Measurements from ENCODE around the gene POLL. TPM values are rescaled to one million over a fixed set of nuclear protein-coding genes. Genes with fewer than 3 reads are reported as not detected.

POLL gene
- total RNA-seq, 1 donor from 2014 or later = 36.9 TPM

DNA sequence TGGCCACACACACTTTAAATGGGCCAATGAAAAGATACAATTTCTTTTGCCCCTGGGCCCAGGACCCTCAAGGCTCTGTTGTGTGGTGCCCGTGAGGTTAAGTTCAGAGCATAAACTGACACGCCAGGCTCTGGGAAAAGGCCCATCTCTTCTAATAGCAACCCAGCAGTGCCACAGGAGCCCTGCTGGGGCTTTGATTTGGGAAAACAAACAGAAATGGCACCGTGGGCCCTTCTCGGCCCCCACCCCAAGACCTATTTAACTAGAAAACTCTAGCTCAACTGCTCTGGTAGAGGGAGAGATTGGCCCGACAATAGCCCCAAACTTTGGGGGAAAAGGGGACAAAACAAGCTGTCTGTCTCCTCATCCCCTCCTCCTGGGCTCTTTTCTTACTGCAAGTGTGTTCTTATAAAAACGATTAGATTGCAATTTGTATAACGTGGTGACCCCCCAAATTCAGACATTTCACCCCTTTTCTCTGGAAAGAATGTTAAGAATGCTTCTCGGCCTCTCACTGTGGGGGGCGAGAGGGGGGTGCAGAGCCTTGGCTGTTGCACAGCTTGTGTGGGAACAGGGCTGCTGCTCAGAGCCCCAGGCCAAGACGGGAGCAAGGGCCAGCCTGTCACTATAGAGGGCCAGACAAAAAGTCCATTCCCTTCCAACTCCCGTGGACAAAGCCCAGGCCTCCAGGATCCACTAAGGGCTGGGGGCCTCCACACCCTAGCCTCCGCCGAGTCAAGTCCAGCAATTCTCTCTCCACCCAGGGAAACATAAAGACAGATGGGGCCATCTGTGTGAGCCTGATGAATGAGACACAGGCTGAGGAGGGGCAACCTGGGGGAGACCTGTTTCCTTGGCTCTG lies 26.8 kb upstream of the POLL start:
- intact Hi-C loops (cut with DNase I) = no loop called here
- Histone ChIP-seq H3K27me3 (ENCODE audit: low read depth) (no peaks in the 10 kb centered on the region), H3K4me3 (no peak overlapping the region), H3K36me3 (peaks cover 67% of the 10 kb centered on the region), H3K9me3 (no peaks in the 10 kb centered on the region), H3K4me1 (no peaks in the 10 kb centered on the region), H3K27ac (no peak overlapping the region)
- TF ChIP-seq, protein P1, sequence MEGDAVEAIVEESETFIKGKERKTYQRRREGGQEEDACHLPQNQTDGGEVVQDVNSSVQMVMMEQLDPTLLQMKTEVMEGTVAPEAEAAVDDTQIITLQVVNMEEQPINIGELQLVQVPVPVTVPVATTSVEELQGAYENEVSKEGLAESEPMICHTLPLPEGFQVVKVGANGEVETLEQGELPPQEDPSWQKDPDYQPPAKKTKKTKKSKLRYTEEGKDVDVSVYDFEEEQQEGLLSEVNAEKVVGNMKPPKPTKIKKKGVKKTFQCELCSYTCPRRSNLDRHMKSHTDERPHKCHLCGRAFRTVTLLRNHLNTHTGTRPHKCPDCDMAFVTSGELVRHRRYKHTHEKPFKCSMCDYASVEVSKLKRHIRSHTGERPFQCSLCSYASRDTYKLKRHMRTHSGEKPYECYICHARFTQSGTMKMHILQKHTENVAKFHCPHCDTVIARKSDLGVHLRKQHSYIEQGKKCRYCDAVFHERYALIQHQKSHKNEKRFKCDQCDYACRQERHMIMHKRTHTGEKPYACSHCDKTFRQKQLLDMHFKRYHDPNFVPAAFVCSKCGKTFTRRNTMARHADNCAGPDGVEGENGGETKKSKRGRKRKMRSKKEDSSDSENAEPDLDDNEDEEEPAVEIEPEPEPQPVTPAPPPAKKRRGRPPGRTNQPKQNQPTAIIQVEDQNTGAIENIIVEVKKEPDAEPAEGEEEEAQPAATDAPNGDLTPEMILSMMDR (IDR thresholded peaks at IDR 0.05) = no peak
- ATAC-seq (no peak), DNase-seq (no peak)

DNA sequence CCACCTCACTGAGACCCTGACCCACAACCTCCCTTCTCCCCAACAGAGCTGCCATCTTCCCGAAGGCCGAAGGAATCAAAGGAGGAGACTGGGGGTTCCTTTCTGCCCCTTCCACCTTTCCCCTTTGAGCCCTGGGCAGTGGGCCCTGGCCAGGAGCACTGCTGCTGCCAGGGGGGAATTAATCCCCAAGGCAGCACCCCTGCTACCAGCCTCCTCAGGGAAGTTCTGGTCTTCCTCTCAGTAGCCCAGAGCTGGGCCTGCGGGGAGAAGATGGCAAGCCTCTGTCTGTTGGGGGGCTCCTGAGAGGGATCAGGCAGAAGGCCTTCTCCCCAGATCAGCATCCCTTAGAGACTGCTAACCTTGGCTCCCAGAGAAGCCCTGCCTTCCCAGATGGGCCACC lies 25.6 kb upstream of the POLL start:
- Histone ChIP-seq H3K36me3 (peaks cover 67% of the 10 kb centered on the region), H3K4me1 (no peaks in the 10 kb centered on the region), H3K4me3 (no peak overlapping the region), H3K27ac (no peak overlapping the region), H3K9me3 (no peaks in the 10 kb centered on the region), H3K27me3 (ENCODE audit: low read depth) (no peaks in the 10 kb centered on the region)
- intact Hi-C loops (cut with DNase I) = no loop called here
- ATAC-seq = no peak
- TF ChIP-seq, protein P1 (IDR thresholded peaks at IDR 0.05) = no peak
- DNase-seq = no peak

DNA sequence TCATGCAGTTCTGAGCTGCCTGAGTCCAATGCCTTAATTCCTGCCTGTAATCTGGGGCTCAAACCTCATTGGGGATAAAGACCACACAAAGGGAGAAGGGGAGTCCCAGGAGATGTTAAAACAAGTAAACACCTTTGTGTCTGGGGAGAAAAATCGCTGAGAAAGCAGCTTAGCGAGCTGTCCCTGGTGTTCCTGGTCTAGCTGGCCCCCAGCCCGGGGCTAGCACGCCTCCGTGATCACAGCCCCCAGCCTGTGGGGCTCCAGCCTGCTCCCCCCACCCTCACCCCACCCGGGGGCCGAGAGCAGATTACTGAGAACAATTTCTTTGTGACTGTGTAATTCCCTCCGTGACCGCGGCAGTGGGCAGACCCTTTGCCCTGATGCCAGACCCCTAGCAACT lies 24.8 kb upstream of the POLL start:
- no peak overlapping the region for H3K27ac ChIP-seq
- H3K9me3 ChIP-seq = no peaks in the 10 kb centered on the region
- peaks cover 68% of the 10 kb centered on the region for H3K36me3 ChIP-seq
- no peak for DNase-seq
- intact Hi-C loops (cut with DNase I) = no loop called here
- H3K4me3 ChIP-seq = no peak overlapping the region
- TF ChIP-seq, protein P1 (IDR thresholded peaks at IDR 0.05) = no peak
- H3K27me3 ChIP-seq (ENCODE audit: low read depth) = no peaks in the 10 kb centered on the region
- H3K4me1 ChIP-seq = no peaks in the 10 kb centered on the region
- ATAC-seq = no peak

GRCh38 chr10:101612086-101612485 lies 24.0 kb upstream of the POLL start:
- Histone ChIP-seq H3K36me3 (peaks cover 69% of the 10 kb centered on the region), H3K9me3 (no peaks in the 10 kb centered on the region), H3K27ac (no peak overlapping the region), H3K4me3 (no peak overlapping the region), H3K27me3 (ENCODE audit: low read depth) (no peaks in the 10 kb centered on the region), H3K4me1 (no peaks in the 10 kb centered on the region)
- DNase-seq (no peak), ATAC-seq (no peak)
- TF ChIP-seq, protein P1 (IDR thresholded peaks at IDR 0.05) = no peak
- intact Hi-C loops (cut with DNase I) = no loop called here

GRCh38 chr10:101611096-101611905 lies 23.2 kb upstream of the POLL start:
- H3K36me3 ChIP-seq = peaks cover 73% of the 10 kb centered on the region
- H3K4me1 ChIP-seq = no peaks in the 10 kb centered on the region
- H3K9me3 ChIP-seq = no peaks in the 10 kb centered on the region
- intact Hi-C loops (cut with DNase I) = no loop called here
- H3K4me3 ChIP-seq = no peak overlapping the region
- ATAC-seq (no peak), DNase-seq (no peak)
- no peaks in the 10 kb centered on the region for H3K27me3 ChIP-seq (ENCODE audit: low read depth)
- no peak overlapping the region for H3K27ac ChIP-seq
- TF ChIP-seq, protein P1 (IDR thresholded peaks at IDR 0.05) = no peak

Data from lower lobe of right lung (tissue), 2 donors.